PC-3 (cell line): Measurements from ENCODE around the gene NRG3.

Experiments used
- CTCF ChIP-seq: fragments of 300-600 bp; sonication (generic); conservative IDR thresholded peaks from 2 replicates; pipeline ENCODE4 v1.5.1; 2017; ENCODE audit warnings: antibody characterized with exemption, low read depth, mild to moderate bottlenecking, low read length
- EZH2 ChIP-seq: fragments of 300-600 bp; sonication (generic); IDR thresholded peaks from one replicate; pipeline ENCODE4 v1.6.1; 2017; ENCODE audit warnings: antibody characterized with exemption, mild to moderate bottlenecking, low read length; ENCODE audit not compliant: unreplicated experiment
- EZH2phosphoT487 ChIP-seq: fragments of 300-600 bp; sonication (generic); IDR thresholded peaks from 2 replicates; pipeline ENCODE4 v1.6.1; 2018; ENCODE audit warnings: mild to moderate bottlenecking, antibody characterized with exemption, low read length, borderline replicate concordance

- TF ChIP-seq CTCF (no peak), EZH2 (no peak), EZH2phosphoT487 (no peak)
Observed at GRCh38 chr10:82040336-82040735, 165.3 kb downstream of the NRG3 start.
